ENCODE data around the gene CAMTA2. TPM values are rescaled to one million over a fixed set of nuclear protein-coding genes. Genes with fewer than 3 reads are reported as not detected.
A peak's percentile ranks its signal among the peaks of the same experiment; 100 is the strongest.

The CAMTA2 gene
- total RNA-seq, 1 donor, result 19.2 TPM

- peaks cover 35% of the 10 kb centered on the region for H3K4me1 ChIP-seq (ENCODE audit: insufficient read depth, low read length)
- H3K4me3 ChIP-seq (ENCODE audit: insufficient read depth, low read length), result peak within 1 kb of the TSS; percentile 95
- no peaks in the 10 kb centered on the region for H3K27me3 ChIP-seq (ENCODE audit: insufficient read depth, low read length)
- peaks cover 39% of the 10 kb centered on the region for H4K20me1 ChIP-seq (ENCODE audit: insufficient read depth, low read length)
- peak within 1 kb of the TSS; percentile 98 for H3K4me2 ChIP-seq (ENCODE audit: insufficient read depth, low read length)
- H3K36me3 ChIP-seq (ENCODE audit: insufficient read depth, low read length), result peaks cover 54% of the 10 kb centered on the region
- peaks cover 65% of the 10 kb centered on the region for H3K79me2 ChIP-seq (ENCODE audit: insufficient read depth, low read length)
- DNase-seq (ENCODE audit: insufficient read length, low spot score, missing footprints), result peak; percentile 100
- peak within 1 kb of the TSS; percentile 91 for H3K27ac ChIP-seq (ENCODE audit: low read depth, low read length)
- no peak for TF ChIP-seq CTCF (IDR thresholded peaks at IDR 0.05; ENCODE audit: extremely low read depth, low read depth, low read length)
- H2AFZ ChIP-seq (ENCODE audit: low read length), result peak within 1 kb of the TSS; percentile 93
- H3K9me3 ChIP-seq (ENCODE audit: low read depth, low read length), result no peaks in the 10 kb centered on the region
Observed at GRCh38 chr17:4939796-4940554, 47.5 kb downstream of the CAMTA2 start, which contains the start of the genes RNF167 and SLC25A11. TSS of gene RNF167 (plus strand) at chr17:4940268. CDS start at chr17:4940910, 642 bp downstream. TSS of gene SLC25A11 (minus strand) at chr17:4940046. CDS start at chr17:4939910, 136 bp downstream.

GRCh38 chr17:4939546-4939795 is 48.0 kb downstream of the CAMTA2 start:
- Histone ChIP-seq H3K79me2 (ENCODE audit: insufficient read depth, low read length) (peaks cover 60% of the 10 kb centered on the region), H3K4me3 (ENCODE audit: insufficient read depth, low read length) (peak overlapping the region; percentile 95), H3K36me3 (ENCODE audit: insufficient read depth, low read length) (peaks cover 49% of the 10 kb centered on the region), H2AFZ (ENCODE audit: low read length) (peak overlapping the region; percentile 76), H3K4me2 (ENCODE audit: insufficient read depth, low read length) (peak overlapping the region; percentile 98), H3K27ac (ENCODE audit: low read depth, low read length) (peak overlapping the region; percentile 91), H3K4me1 (ENCODE audit: insufficient read depth, low read length) (peaks cover 32% of the 10 kb centered on the region), H3K9me3 (ENCODE audit: low read depth, low read length) (no peaks in the 10 kb centered on the region), H3K27me3 (ENCODE audit: insufficient read depth, low read length) (no peaks in the 10 kb centered on the region), H4K20me1 (ENCODE audit: insufficient read depth, low read length) (peaks cover 34% of the 10 kb centered on the region)
- TF ChIP-seq CTCF (IDR thresholded peaks at IDR 0.05; ENCODE audit: extremely low read depth, low read depth, low read length), result no peak
- no peak for DNase-seq (ENCODE audit: insufficient read length, low spot score, missing footprints)

GRCh38 chr17:4938688-4939545 is 48.6 kb downstream of the CAMTA2 start:
- peaks cover 34% of the 10 kb centered on the region for H3K4me1 ChIP-seq (ENCODE audit: insufficient read depth, low read length)
- TF ChIP-seq CTCF (IDR thresholded peaks at IDR 0.05; ENCODE audit: extremely low read depth, low read depth, low read length), result no peak
- H2AFZ ChIP-seq (ENCODE audit: low read length), result peak overlapping the region; percentile 76
- H3K36me3 ChIP-seq (ENCODE audit: insufficient read depth, low read length), result peaks cover 43% of the 10 kb centered on the region
- H3K4me3 ChIP-seq (ENCODE audit: insufficient read depth, low read length), result peak overlapping the region; percentile 95
- peak overlapping the region; percentile 98 for H3K4me2 ChIP-seq (ENCODE audit: insufficient read depth, low read length)
- peaks cover 55% of the 10 kb centered on the region for H3K79me2 ChIP-seq (ENCODE audit: insufficient read depth, low read length)
- DNase-seq (ENCODE audit: insufficient read length, low spot score, missing footprints), result peak; percentile 84
- H4K20me1 ChIP-seq (ENCODE audit: insufficient read depth, low read length), result peaks cover 28% of the 10 kb centered on the region
- H3K27me3 ChIP-seq (ENCODE audit: insufficient read depth, low read length), result no peaks in the 10 kb centered on the region
- H3K27ac ChIP-seq (ENCODE audit: low read depth, low read length), result peak overlapping the region; percentile 91
- no peaks in the 10 kb centered on the region for H3K9me3 ChIP-seq (ENCODE audit: low read depth, low read length)

- H4K20me1 ChIP-seq (ENCODE audit: insufficient read depth, low read length), result peaks cover 20% of the 10 kb centered on the region
- no peak overlapping the region for H2AFZ ChIP-seq (ENCODE audit: low read length)
- TF ChIP-seq CTCF (IDR thresholded peaks at IDR 0.05; ENCODE audit: extremely low read depth, low read depth, low read length), result no peak
- no peaks in the 10 kb centered on the region for H3K27me3 ChIP-seq (ENCODE audit: insufficient read depth, low read length)
- peaks cover 36% of the 10 kb centered on the region for H3K4me1 ChIP-seq (ENCODE audit: insufficient read depth, low read length)
- peaks cover 35% of the 10 kb centered on the region for H3K36me3 ChIP-seq (ENCODE audit: insufficient read depth, low read length)
- no peak overlapping the region for H3K4me3 ChIP-seq (ENCODE audit: insufficient read depth, low read length)
- H3K4me2 ChIP-seq (ENCODE audit: insufficient read depth, low read length), result no peak overlapping the region
- DNase-seq (ENCODE audit: insufficient read length, low spot score, missing footprints), result no peak
- H3K9me3 ChIP-seq (ENCODE audit: low read depth, low read length), result no peaks in the 10 kb centered on the region
- H3K79me2 ChIP-seq (ENCODE audit: insufficient read depth, low read length), result peaks cover 49% of the 10 kb centered on the region
- no peak overlapping the region for H3K27ac ChIP-seq (ENCODE audit: low read depth, low read length)
Observed at GRCh38 chr17:4938069-4938491, 49.4 kb downstream of the CAMTA2 start.
